ENCODE measurements around the gene GPR42. TPM values are rescaled to one million over a fixed set of nuclear protein-coding genes. Genes with fewer than 3 reads are reported as not detected.

GPR42 gene
- total RNA-seq, 6 experiments from 2014 or later, result not detected

GRCh38 chr19:35344511-35345031 is 26.3 kb upstream of the GPR42 start:
- TF ChIP-seq POLR2A (IDR thresholded peaks at IDR 0.05) (no peak), CTCF (IDR thresholded peaks at IDR 0.05) (no peak)
- H3K9me3 ChIP-seq, result no peaks in the 10 kb centered on the region
- H3K27me3 ChIP-seq, result no peaks in the 10 kb centered on the region
- DNase-seq (peak in 2 of 3 donors; percentile 32 to 43), ATAC-seq (no peak)
- H3K4me1 ChIP-seq, result no peaks in the 10 kb centered on the region
- no peak overlapping the region for H3K27ac ChIP-seq
- intact Hi-C loops (cut with DNase I), result loop anchor here in 1 of 2 donors (10.0 kb wide), 1 partner anchor 130 kb away; no protein-coding TSS in a partner anchor
- no peaks in the 10 kb centered on the region for H3K36me3 ChIP-seq
- 42% methylated on average over 5 of the region's 17 CpGs for WGBS (ENCODE audit: insufficient coverage, low coverage, low lambda C conversion rate, missing lambda C conversion rate)
- H3K4me3 ChIP-seq, result no peak overlapping the region

GRCh38 chr19:35345671-35346111 is 25.2 kb upstream of the GPR42 start:
- DNase-seq, result peak in 2 of 3 donors; percentile 35 to 39
- Histone ChIP-seq H3K27me3 (no peaks in the 10 kb centered on the region), H3K27ac (no peak overlapping the region), H3K36me3 (no peaks in the 10 kb centered on the region), H3K4me1 (no peaks in the 10 kb centered on the region), H3K9me3 (no peaks in the 10 kb centered on the region), H3K4me3 (no peak overlapping the region)
- ATAC-seq, result no peak
- intact Hi-C loops (cut with DNase I), result loop anchor here in 1 of 2 donors (10.0 kb wide), 1 partner anchor 129 kb away; no protein-coding TSS in a partner anchor
- WGBS (ENCODE audit: insufficient coverage, low coverage, low lambda C conversion rate, missing lambda C conversion rate), result 45% methylated on average over 4 of the region's 11 CpGs
- no peak for TF ChIP-seq CTCF (IDR thresholded peaks at IDR 0.05)

- no peak for TF ChIP-seq CTCF (IDR thresholded peaks at IDR 0.05)
- no peak for TF ChIP-seq POLR2A (IDR thresholded peaks at IDR 0.05)
- Histone ChIP-seq H3K9me3 (no peaks in the 10 kb centered on the region), H3K27me3 (no peaks in the 10 kb centered on the region), H3K4me1 (no peaks in the 10 kb centered on the region), H3K4me3 (no peak overlapping the region), H3K36me3 (no peaks in the 10 kb centered on the region), H3K27ac (no peak overlapping the region)
- 42% methylated on average over 9 of the region's 28 CpGs for WGBS (ENCODE audit: insufficient coverage, low coverage, low lambda C conversion rate, missing lambda C conversion rate)
- ATAC-seq, result peak in 3 of 4 donors; percentile 43 to 45 (median 45)
- intact Hi-C loops (cut with DNase I), result loop anchor here in 1 of 2 donors (10.0 kb wide), 1 partner anchor 128 kb away; no protein-coding TSS in a partner anchor
- peak in 2 of 3 donors; percentile 46 to 57 for DNase-seq
Measured at GRCh38 chr19:35346193-35347052, 24.4 kb upstream of the GPR42 start.

- H3K4me1 ChIP-seq, result no peaks in the 10 kb centered on the region
- ATAC-seq, result peak in 3 of 4 donors; percentile 13 to 54 (median 40)
- H3K4me3 ChIP-seq, result no peak within 1 kb of the TSS
- peak in 2 of 3 donors; percentile 35 to 44 for DNase-seq
- no peak within 1 kb of the TSS for H3K27ac ChIP-seq
- WGBS (ENCODE audit: insufficient coverage, low coverage, low lambda C conversion rate, missing lambda C conversion rate), result 44% methylated on average over 15 of the region's 18 CpGs
- no peaks in the 10 kb centered on the region for H3K36me3 ChIP-seq
- TF ChIP-seq CTCF (IDR thresholded peaks at IDR 0.05) (no peak), POLR2A (IDR thresholded peaks at IDR 0.05) (no peak)
- H3K9me3 ChIP-seq, result no peaks in the 10 kb centered on the region
- intact Hi-C loops (cut with DNase I), result loop anchor here in 1 of 2 donors (10.0 kb wide), 1 partner anchor 127 kb away; no protein-coding TSS in a partner anchor
- H3K27me3 ChIP-seq, result no peaks in the 10 kb centered on the region
Measured at GRCh38 chr19:35347171-35347929, 23.5 kb upstream of the GPR42 start, which contains the start of gene FFAR1. TSS of gene FFAR1 (plus strand) at chr19:35347902. CDS start at chr19:35351552, 3,650 bp downstream.
